Upper lobe of left lung (tissue), 6 donors: Measurements from ENCODE around the gene CACFD1. TPM values are rescaled to one million over a fixed set of nuclear protein-coding genes. Genes with fewer than 3 reads are reported as not detected.

Experiments
- ATAC-seq, 2 donors: fragments of 200-7000 bp; cut with Tn5 transposase; one replicate each; pipeline ENCODE4 v1.9.1; 2022; ENCODE audit warnings: mild to moderate bottlenecking in 2 of 2, moderate library complexity in 2 of 2; ENCODE audit not compliant: low FRiP score in 2 of 2
- DNase-seq, 2 donors: peaks; one replicate each; pipeline ENCODE4 v3.0.0-alpha.2; 2019 to 2020
- H3K27ac ChIP-seq, 4 donors: fragments of 200-600 bp; sonication (generic); one replicate each; pipeline ENCODE4 v1.5.1; 2016 to 2019
- H3K27me3 ChIP-seq, 4 donors: fragments of 200-600 bp; sonication (generic); one replicate each; pipeline ENCODE4 v1.5.1; 2017 to 2019
- H3K36me3 ChIP-seq, 4 donors: fragments of 200-600 bp; sonication (generic); one replicate each; pipeline ENCODE4 v1.5.1; 2016 to 2019
- H3K4me1 ChIP-seq, 4 donors: fragments of 200-600 bp; sonication (generic); one replicate each; pipeline ENCODE4 v1.5.1; 2018 to 2019
- H3K4me3 ChIP-seq, 4 donors: fragments of 200-600 bp; sonication (generic); one replicate each; pipeline ENCODE4 v1.5.1; 2017 to 2019; ENCODE audit warnings: mild to moderate bottlenecking in 2 of 4, moderate library complexity in 1 of 4
- H3K9me3 ChIP-seq, 4 donors: fragments of 200-600 bp; sonication (generic); one replicate each; pipeline ENCODE4 v1.5.1; 2018 to 2019
- CTCF ChIP-seq, 6 experiments: fragments of 450-650 bp in 4 of 6; fragments of 200-600 bp in 2 of 6; sonication (generic) in 2 of 6; IDR thresholded peaks; one replicate each; pipeline ENCODE4 v1.5.1; 2016 to 2019; ENCODE audit warnings: antibody characterized with exemption in 6 of 6
- EP300 ChIP-seq, 4 donors: sonication (generic); formaldehyde crosslinking; IDR thresholded peaks; one replicate each; pipeline ENCODE4 v1.5.1; 2017; ENCODE audit warnings: antibody characterized with exemption in 4 of 4, control low read depth in 2 of 4
- POLR2A ChIP-seq, 4 donors: fragments of 450-650 bp; IDR thresholded peaks; one replicate each; pipeline ENCODE4 v1.5.1; 2016 to 2017; ENCODE audit warnings: antibody characterized with exemption in 4 of 4, mild to moderate bottlenecking in 2 of 4
- POLR2AphosphoS5 ChIP-seq, 2 donors: sonication (generic); formaldehyde crosslinking; IDR thresholded peaks; one replicate each; pipeline ENCODE4 v1.5.1; 2017; ENCODE audit warnings: antibody characterized with exemption in 2 of 2
- WGBS, 2 donors: methylation state at CpG; one replicate each; pipeline ENCODE4 v1.1.5; 2017 to 2018; 5-methylcytosine and 5-hydroxymethylcytosine counted together
- total RNA-seq, 6 donors: library from RNA; depleted of rRNA in 4 of 6; stranded (reverse); fragments of >200 nt in 4 of 6; gene quantifications; one replicate each; pipeline versions ENCODE4 v1.1.0 to v1.2.1, GENCODE V29; 2016 to 2021
- donor health status: DM: no; HTN: no; CAD: no; lungs with moderate emphysema.
- donor health status: DM: no; HTN: yes; CAD: no; lungs with severe emphysema.

Gene CACFD1
- total RNA-seq: 10 to 100 TPM; 31.1 to 52.8 (median 38.5) TPM

- H3K27me3 ChIP-seq: no peaks in the 10 kb centered on the region
- ATAC-seq (peak; percentile 93 to 95), DNase-seq (peak; percentile 98)
- WGBS, 2 donors: 0% methylated on average over 1 to 29 of the region's 86 CpGs
- peak within 1 kb of the TSS; percentile 91 to 96 (median 94) for H3K27ac ChIP-seq
- peak within 1 kb of the TSS; percentile 78 to 89 (median 86) for H3K4me3 ChIP-seq
- H3K4me1 ChIP-seq: peaks cover 17 to 46% (median 28%) of the 10 kb centered on the region in 4 donors
- TF ChIP-seq EP300 (IDR thresholded peaks at IDR 0.05) (no peak), POLR2A (IDR thresholded peaks at IDR 0.05) (peak; percentile 51 to 89 (median 70)), CTCF (IDR thresholded peaks at IDR 0.05) (peak in 1 of 6 experiments; percentile 17), POLR2AphosphoS5 (IDR thresholded peaks at IDR 0.05) (peak; percentile 71)
- H3K36me3 ChIP-seq: no peaks in the 10 kb centered on the region
- H3K9me3 ChIP-seq: no peaks in the 10 kb centered on the region
These were observed at the start of gene CACFD1 for GRCh38 chr9:133459476-133460404. Gene CACFD1, plus strand, starts transcription at chr9:133459978. Its CDS starts 89 bp downstream, at chr9:133460067.

DNA sequence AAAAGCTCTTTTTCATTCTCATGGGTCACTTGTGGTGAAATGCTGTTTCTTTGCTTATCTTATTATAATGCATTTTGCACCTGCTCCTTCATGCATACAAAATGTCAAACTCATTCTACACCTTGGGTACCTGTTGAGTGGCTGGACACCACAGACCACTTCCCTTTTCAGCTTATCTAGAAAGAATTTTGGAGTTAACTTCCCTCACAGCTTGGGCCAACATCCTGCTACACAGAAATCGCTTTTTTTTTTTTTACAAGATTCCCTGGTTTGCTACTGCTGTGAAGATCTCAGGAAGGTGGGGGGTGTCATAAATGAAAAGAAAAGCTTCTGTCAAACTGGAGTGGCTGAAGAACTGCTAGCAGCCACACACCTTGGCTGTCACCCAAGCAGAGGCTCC, 44.6 kb upstream of the CACFD1 start:
- no peak overlapping the region for H3K27ac ChIP-seq
- H3K4me3 ChIP-seq: no peak overlapping the region
- WGBS, 2 donors: 74 to 79% methylated on average over 1 of the region's 1 CpG
- ATAC-seq: no peak
- DNase-seq: no peak
- peaks cover 13 to 57% (median 40%) of the 10 kb centered on the region in 4 donors for H3K36me3 ChIP-seq
- no peak for TF ChIP-seq POLR2A (IDR thresholded peaks at IDR 0.05)
- no peak for TF ChIP-seq POLR2AphosphoS5 (IDR thresholded peaks at IDR 0.05)
- no peak for TF ChIP-seq EP300 (IDR thresholded peaks at IDR 0.05)
- TF ChIP-seq CTCF (IDR thresholded peaks at IDR 0.05): no peak
- H3K9me3 ChIP-seq: no peaks in the 10 kb centered on the region
- peaks cover 12 to 29% (median 23%) of the 10 kb centered on the region in 4 donors for H3K4me1 ChIP-seq
- H3K27me3 ChIP-seq: no peaks in the 10 kb centered on the region

GRCh38 chr9:133417541-133418461, 42.0 kb upstream of the CACFD1 start, which contains the start of gene REXO4:
Gene REXO4, minus strand, starts transcription at chr9:133418010. Its CDS starts 166 bp downstream, at chr9:133417844.
- H3K27me3 ChIP-seq: no peaks in the 10 kb centered on the region
- peak; percentile 56 to 72 for TF ChIP-seq POLR2AphosphoS5 (IDR thresholded peaks at IDR 0.05)
- TF ChIP-seq POLR2A (IDR thresholded peaks at IDR 0.05): peak in 2 of 4 donors; percentile 40 to 59
- TF ChIP-seq EP300 (IDR thresholded peaks at IDR 0.05): no peak
- TF ChIP-seq CTCF (IDR thresholded peaks at IDR 0.05): peak in 2 of 6 experiments; percentile 11 to 23
- peak within 1 kb of the TSS; percentile 86 to 95 (median 88) for H3K4me3 ChIP-seq
- H3K27ac ChIP-seq: peak within 1 kb of the TSS; percentile 69 to 90 (median 87)
- no peaks in the 10 kb centered on the region for H3K9me3 ChIP-seq
- peaks cover 0 to 31% (median 17%) of the 10 kb centered on the region in 4 donors for H3K36me3 ChIP-seq
- ATAC-seq (peak; percentile 93 to 96), DNase-seq (peak; percentile 77 to 93)
- H3K4me1 ChIP-seq: peaks cover 19 to 41% (median 25%) of the 10 kb centered on the region in 4 donors
- 1% methylated on average over 41 to 44 of the region's 75 CpGs for WGBS, 2 donors

- TF ChIP-seq POLR2A (IDR thresholded peaks at IDR 0.05) (no peak), POLR2AphosphoS5 (IDR thresholded peaks at IDR 0.05) (no peak), CTCF (IDR thresholded peaks at IDR 0.05) (no peak), EP300 (IDR thresholded peaks at IDR 0.05) (no peak)
These were observed 40.8 kb upstream of the CACFD1 start for GRCh38 chr9:133419005-133419404.

More at GRCh38 chr9:133419005-133419404, 40.8 kb upstream of the CACFD1 start:
- no peaks in the 10 kb centered on the region for H3K27me3 ChIP-seq
- H3K36me3 ChIP-seq: peaks cover 0 to 18% (median 8%) of the 10 kb centered on the region in 4 donors
- DNase-seq (no peak), ATAC-seq (no peak)
- no peaks in the 10 kb centered on the region for H3K9me3 ChIP-seq
- no peak overlapping the region for H3K27ac ChIP-seq
- H3K4me1 ChIP-seq: peaks cover 19 to 41% (median 25%) of the 10 kb centered on the region in 4 donors
- no peak overlapping the region for H3K4me3 ChIP-seq
- WGBS, 2 donors: 79% methylated on average over 13 of the region's 13 CpGs
